GM12891 (cell line): ENCODE results near the gene MYH3.

ENCODE experiments used
- PAX5 ChIP-seq: IDR thresholded peaks from 2 replicates; pipeline ENCODE4 v1.6.1; 2011; ENCODE audit warnings: low read length, moderate library complexity, mild to moderate bottlenecking; ENCODE audit not compliant: insufficient read depth, severe bottlenecking
- POLR2A ChIP-seq: IDR thresholded peaks from 2 replicates; pipeline ENCODE4 v1.6.1; 2011; ENCODE audit warnings: low read depth, low read length, control low read depth
- POLR2AphosphoS5 ChIP-seq: IDR thresholded peaks from 2 replicates; pipeline ENCODE4 v1.6.1; 2011; ENCODE audit warnings: low read depth, low read length, control low read depth
- POU2F2 ChIP-seq: IDR thresholded peaks from 2 replicates; pipeline ENCODE4 v1.6.1; 2011; ENCODE audit warnings: low read depth, mild to moderate bottlenecking, control low read depth, low read length, moderate library complexity
- SPI1 ChIP-seq: IDR thresholded peaks from 2 replicates; pipeline ENCODE4 v1.6.1; 2011; ENCODE audit warnings: low read depth, low read length, control low read depth
- TAF1 ChIP-seq: IDR thresholded peaks from 2 replicates; pipeline ENCODE4 v1.6.1; 2011; ENCODE audit warnings: low read depth, low read length, control low read depth

DNA sequence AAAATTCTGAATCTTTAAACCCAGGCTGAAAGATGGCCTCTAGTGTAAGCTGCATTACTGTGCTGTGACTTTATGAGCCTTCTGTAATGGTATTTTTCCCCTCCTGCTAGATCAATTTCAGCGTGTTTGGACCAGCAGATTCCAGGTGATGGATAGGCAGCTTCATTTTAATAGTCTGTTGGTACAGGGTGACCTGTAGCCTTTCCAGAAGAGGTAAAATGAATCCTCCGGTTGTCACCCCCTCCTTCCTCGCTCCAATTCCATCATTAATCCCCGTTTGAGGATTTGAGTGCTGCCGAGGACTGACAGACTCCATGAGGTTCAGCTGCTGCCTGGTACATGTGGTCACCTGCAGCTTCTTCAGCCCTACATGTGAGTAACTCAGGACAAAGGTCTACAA is 48.9 kb downstream of the MYH3 start:
- no peak for TF ChIP-seq POLR2A
- no peak for TF ChIP-seq POLR2AphosphoS5
- TF ChIP-seq SPI1 = no peak
- no peak for TF ChIP-seq TAF1
- TF ChIP-seq POU2F2 = no peak
- TF ChIP-seq PAX5 = no peak
